Dendritic cell treated with granulocyte-macrophage colony-stimulating factor and Interleukin-4, amounts not matched to agents 40 ng/mL and 50 ng/mL, for 4 days (primary cell): ENCODE measurements around the gene LZTR1.

Source experiments
- H3K27ac Mint-ChIP-seq: one replicate; pipeline ENCODE4 v1.8.0; 2022; ENCODE audit warnings: mild to moderate bottlenecking, mixed read lengths
- H3K27me3 Mint-ChIP-seq: one replicate; pipeline ENCODE4 v1.8.0; 2022; ENCODE audit warnings: mild to moderate bottlenecking, mixed read lengths
- H3K36me3 Mint-ChIP-seq: one replicate; pipeline ENCODE4 v1.8.0; 2022; ENCODE audit warnings: low read depth, mixed read lengths
- H3K4me1 Mint-ChIP-seq: one replicate; pipeline ENCODE4 v1.8.0; 2022; ENCODE audit warnings: low read depth, mixed read lengths
- H3K4me3 Mint-ChIP-seq: one replicate; pipeline ENCODE4 v1.8.0; 2022; ENCODE audit warnings: mild to moderate bottlenecking, moderate library complexity, mixed read lengths
- H3K9me3 Mint-ChIP-seq: one replicate; pipeline ENCODE4 v1.8.0; 2022; ENCODE audit warnings: mixed read lengths
- intact Hi-C: fragments of 100-400 bp; cut with micrococcal nuclease; formaldehyde crosslinking; loops from one replicate; pipeline ENCODE4 v1.15.0; 2022

The LZTR1 gene

DNA sequence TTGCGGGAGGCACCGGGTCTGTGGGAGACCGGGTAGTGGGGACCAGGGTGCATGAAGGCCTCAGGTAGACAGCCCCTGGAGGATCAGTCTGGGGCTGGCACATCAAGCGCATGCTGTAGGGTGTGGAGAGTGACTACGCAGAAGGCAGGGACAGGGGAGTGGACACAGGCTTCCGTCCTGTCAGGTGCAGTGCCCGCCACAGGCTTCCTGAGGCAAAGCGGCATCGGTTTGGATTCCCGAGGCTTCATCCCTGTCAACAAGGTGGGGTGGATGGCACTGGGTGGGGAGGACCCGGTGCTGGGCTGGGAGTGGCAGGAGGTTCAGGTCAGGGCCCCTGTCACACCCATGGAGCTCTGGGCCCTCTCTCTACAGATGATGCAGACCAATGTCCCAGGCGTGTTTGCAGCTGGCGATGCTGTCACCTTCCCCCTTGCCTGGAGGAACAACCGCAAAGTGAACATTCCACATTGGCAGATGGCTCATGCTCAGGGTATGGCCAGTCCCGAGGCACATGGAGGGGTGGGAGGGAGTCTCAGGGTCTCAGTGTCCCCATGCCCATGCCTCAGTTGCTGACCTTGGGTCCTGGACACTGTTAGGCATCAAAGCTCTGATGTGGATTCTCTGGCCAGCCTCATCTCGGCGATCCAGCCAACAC, 4.5 kb upstream of the LZTR1 start:
- Mint-ChIP-seq H3K27me3 (peaks cover 4% of the 10 kb centered on the region), H3K36me3 (peaks cover 37% of the 10 kb centered on the region), H3K27ac (no peak overlapping the region), H3K9me3 (peaks cover 14% of the 10 kb centered on the region), H3K4me3 (no peak overlapping the region), H3K4me1 (peaks cover 48% of the 10 kb centered on the region)
- intact Hi-C loops, result no loop called here

DNA sequence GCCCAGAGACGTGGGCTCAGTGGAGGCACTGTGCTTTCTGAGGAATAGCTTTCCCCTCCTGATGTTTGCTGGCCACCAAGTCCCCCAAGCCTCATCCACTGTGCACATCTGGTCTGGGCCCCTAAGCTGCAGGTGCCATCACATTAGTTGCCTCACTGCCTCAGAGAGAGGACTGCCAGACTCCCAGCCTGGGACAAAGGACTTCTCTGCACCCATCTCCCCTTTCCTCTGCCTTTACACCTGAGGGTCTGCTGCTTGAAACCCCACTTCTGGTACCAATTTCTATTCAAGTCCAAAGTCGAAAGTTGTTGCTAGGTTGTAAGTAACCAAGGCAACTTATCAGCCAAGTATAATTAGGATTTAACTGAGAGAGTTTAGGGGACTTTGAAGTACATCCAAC, 3.7 kb upstream of the LZTR1 start:
- peaks cover 14% of the 10 kb centered on the region for H3K9me3 Mint-ChIP-seq
- H3K4me3 Mint-ChIP-seq, result no peak overlapping the region
- H3K4me1 Mint-ChIP-seq, result peaks cover 47% of the 10 kb centered on the region
- peaks cover 38% of the 10 kb centered on the region for H3K36me3 Mint-ChIP-seq
- intact Hi-C loops, result no loop called here
- peaks cover 4% of the 10 kb centered on the region for H3K27me3 Mint-ChIP-seq
- H3K27ac Mint-ChIP-seq, result no peak overlapping the region

DNA sequence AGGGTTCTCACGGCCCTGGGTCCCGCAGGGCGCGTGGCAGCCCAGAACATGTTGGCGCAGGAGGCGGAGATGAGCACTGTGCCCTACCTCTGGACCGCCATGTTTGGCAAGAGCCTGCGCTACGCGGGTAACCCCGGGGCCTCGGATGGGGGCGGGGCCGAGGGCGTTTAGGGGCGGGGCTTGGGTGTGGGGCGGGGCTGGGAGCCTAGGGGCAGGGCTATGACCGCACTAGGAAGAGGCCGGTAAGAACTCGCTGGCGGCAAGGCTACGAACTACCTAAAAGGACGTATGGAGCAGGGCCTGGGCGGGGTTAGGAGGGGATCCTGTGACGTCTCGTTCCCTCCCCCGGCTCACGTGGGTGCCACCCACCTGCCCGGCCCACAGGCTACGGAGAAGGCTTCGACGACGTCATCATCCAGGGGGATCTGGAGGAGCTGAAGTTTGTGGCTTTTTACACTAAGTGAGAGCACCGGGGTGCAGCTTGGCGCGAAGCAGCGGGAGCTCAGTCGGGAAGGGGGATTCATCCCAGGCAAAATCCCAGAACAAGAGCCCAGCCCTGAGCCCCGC, 2.8 kb upstream of the LZTR1 start:
- Mint-ChIP-seq H3K4me3 (peak overlapping the region; percentile 35), H3K4me1 (peaks cover 48% of the 10 kb centered on the region), H3K27me3 (peaks cover 4% of the 10 kb centered on the region), H3K36me3 (peaks cover 47% of the 10 kb centered on the region), H3K9me3 (peaks cover 14% of the 10 kb centered on the region), H3K27ac (peak overlapping the region; percentile 66)
- intact Hi-C loops, result no loop called here

DNA sequence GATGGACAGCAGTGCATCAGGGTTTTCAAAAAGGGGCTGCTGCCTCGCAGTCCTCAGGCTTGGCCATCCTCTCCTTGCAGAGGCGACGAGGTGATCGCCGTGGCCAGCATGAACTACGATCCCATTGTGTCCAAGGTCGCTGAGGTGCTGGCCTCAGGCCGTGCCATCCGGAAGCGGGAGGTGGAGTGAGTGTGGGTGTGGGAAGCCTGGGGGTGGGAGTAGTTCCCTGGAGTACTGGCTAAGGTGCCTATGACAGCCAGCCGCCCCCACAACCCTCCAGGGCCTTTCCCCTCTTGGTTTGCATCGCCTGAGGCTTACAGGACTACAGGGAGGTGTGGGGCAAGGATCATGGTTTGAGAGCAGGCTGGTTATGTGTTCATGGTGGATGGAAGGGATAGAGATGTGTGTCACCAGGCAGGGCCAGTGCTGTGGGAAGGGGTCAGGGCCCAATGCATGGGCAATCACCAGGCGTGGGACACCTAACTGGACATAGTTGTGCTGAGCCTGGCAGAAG, 2.1 kb upstream of the LZTR1 start:
- peak overlapping the region; percentile 66 for H3K27ac Mint-ChIP-seq
- peaks cover 48% of the 10 kb centered on the region for H3K4me1 Mint-ChIP-seq
- peaks cover 4% of the 10 kb centered on the region for H3K27me3 Mint-ChIP-seq
- H3K9me3 Mint-ChIP-seq, result peaks cover 14% of the 10 kb centered on the region
- no peak overlapping the region for H3K4me3 Mint-ChIP-seq
- peaks cover 51% of the 10 kb centered on the region for H3K36me3 Mint-ChIP-seq
- intact Hi-C loops, result no loop called here

DNA sequence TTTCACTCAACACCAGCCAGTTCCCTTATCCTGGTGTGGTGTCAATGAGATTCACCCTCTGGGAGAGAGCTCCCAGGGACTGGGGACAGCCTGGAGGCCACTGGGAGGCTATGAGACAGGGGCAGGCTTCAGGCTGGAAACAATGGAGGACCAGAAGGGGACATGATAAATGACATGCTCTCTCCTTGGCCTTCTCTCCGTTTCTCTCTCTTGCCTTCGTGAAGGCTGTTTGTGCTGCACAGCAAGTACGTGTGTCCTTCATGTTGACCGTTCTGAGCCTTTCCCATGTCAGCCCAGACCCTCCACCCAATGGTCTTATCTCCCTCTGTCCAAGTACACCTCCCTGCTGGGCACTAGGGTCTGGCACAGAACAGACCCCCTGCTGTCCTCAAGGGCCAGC, 1.6 kb upstream of the LZTR1 start:
- peaks cover 56% of the 10 kb centered on the region for H3K36me3 Mint-ChIP-seq
- H3K27ac Mint-ChIP-seq, result peak overlapping the region; percentile 86
- peaks cover 14% of the 10 kb centered on the region for H3K9me3 Mint-ChIP-seq
- intact Hi-C loops, result no loop called here
- H3K27me3 Mint-ChIP-seq, result peaks cover 4% of the 10 kb centered on the region
- H3K4me1 Mint-ChIP-seq, result peaks cover 48% of the 10 kb centered on the region
- H3K4me3 Mint-ChIP-seq, result no peak overlapping the region

DNA sequence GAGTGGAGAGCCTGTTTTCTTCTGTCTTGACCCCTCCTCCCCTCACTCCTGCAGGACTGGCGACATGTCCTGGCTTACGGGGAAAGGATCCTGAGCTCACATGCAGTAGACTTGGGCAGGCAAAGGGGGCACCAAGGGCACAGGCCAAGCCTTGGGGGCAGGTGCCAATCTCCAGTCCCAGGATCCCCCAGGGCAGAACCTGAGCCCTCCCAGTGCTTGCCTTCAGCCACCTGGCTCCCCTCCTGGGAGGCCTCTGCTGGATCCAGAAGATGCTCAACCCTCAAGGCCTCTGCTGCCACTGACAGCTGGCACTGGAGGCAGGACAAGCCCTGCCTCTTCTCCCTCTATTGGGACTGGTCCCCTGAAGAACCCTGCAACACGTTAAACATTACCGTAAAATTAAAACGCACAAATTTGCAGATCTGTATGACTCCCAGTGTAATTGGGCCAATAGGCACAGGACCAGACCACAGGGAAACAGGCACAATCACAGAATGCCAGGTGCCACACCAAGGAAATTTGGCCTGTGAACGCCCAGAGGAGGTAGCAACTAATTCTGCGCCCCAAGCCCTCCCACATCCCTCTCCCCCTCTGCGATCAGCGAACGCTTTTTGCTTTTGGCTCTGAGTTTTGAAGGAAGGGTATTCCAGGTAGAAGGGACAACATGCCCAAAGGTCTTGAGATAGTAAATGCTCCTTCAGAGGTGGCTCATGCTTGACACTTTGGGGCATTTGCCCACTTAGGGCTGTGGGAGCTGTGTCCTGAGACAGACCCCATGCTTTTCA, 967 bp upstream of the LZTR1 start:
- Mint-ChIP-seq H3K4me3 (peak overlapping the region; percentile 98), H3K4me1 (peaks cover 48% of the 10 kb centered on the region), H3K9me3 (peaks cover 14% of the 10 kb centered on the region), H3K36me3 (peaks cover 57% of the 10 kb centered on the region), H3K27ac (peak overlapping the region; percentile 86), H3K27me3 (peaks cover 4% of the 10 kb centered on the region)
- intact Hi-C loops, result no loop called here

DNA sequence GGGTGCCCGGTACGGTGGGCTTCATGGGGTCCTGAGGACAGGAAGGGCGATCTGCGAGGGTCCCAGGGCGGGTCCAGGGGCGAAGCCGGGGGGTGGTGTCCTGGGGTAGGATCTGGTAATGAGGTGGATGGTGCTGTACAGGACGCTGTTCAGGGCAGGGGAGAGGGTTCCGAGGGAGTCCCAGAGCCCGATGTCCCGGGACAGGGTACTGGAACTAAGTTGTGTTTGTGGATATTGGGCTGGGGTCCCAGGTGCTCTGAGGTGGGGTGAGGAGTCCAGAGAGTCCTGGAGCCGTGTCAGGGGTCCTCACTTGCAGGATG, 426 bp downstream of the LZTR1 start:
- peaks cover 14% of the 10 kb centered on the region for H3K9me3 Mint-ChIP-seq
- peaks cover 48% of the 10 kb centered on the region for H3K4me1 Mint-ChIP-seq
- H3K27ac Mint-ChIP-seq, result peak overlapping the region; percentile 86
- intact Hi-C loops, result no loop called here
- H3K4me3 Mint-ChIP-seq, result peak overlapping the region; percentile 98
- peaks cover 57% of the 10 kb centered on the region for H3K36me3 Mint-ChIP-seq
- H3K27me3 Mint-ChIP-seq, result peaks cover 4% of the 10 kb centered on the region

DNA sequence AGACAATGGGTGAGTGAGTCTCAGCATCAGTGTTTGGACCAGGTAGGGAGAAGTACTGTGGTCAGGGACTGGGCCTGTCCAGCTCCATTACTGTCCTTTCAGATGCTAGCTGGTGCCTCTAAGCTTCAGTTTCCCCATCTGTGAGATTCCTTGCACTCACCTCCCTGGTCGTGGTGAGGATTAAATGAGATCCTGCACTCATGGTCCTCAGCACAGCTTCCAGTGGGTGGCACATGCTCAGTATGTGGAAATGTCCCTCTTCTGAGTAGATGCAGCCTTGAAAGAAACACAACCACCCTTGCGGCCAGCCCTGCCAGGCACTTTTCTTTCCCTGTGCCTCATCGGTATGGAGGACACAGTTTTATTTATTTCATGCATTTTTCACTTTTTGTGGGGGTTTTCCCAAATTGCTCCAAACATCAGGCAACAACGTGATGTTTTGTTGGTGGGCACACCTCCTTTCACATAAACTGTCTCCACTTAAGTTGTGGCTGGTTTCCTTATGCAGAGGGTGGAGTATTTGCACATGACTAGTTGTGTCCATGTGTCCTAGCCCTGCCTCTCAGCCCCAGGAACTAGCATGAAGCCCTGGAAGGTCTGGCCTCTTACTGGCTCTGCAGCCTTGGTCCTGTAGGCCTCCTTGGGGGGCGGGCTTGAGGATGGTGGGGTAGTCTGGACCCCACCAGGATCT, 1.1 kb downstream of the LZTR1 start:
- Mint-ChIP-seq H3K4me1 (peaks cover 48% of the 10 kb centered on the region), H3K36me3 (peaks cover 60% of the 10 kb centered on the region), H3K27me3 (peaks cover 4% of the 10 kb centered on the region), H3K9me3 (peaks cover 11% of the 10 kb centered on the region), H3K4me3 (peak overlapping the region; percentile 98), H3K27ac (peak overlapping the region; percentile 86)
- intact Hi-C loops, result no loop called here

DNA sequence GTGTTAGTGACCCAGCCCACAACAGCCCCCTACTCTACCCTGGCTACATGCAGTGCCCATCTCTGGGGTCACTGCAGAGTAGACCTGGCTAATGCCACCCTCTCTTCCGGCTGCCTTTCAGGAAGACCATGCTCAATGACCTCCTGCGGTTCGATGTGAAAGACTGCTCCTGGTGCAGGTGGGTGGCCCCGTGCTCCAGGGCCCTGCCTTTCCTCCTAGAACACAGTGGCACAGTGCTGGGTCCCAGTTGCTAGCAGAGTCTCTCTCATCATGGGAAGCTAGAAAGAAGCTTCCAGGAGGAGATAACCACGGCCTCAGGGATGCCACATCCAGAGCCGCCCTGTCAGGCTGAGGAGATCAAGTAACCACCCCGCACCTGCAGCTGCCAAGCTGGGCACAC, 3.6 kb downstream of the LZTR1 start:
- intact Hi-C loops, result no loop called here
- no peaks in the 10 kb centered on the region for H3K27me3 Mint-ChIP-seq
- H3K4me1 Mint-ChIP-seq, result peaks cover 33% of the 10 kb centered on the region
- no peaks in the 10 kb centered on the region for H3K9me3 Mint-ChIP-seq
- H3K36me3 Mint-ChIP-seq, result peaks cover 79% of the 10 kb centered on the region
- no peak overlapping the region for H3K4me3 Mint-ChIP-seq
- H3K27ac Mint-ChIP-seq, result no peak overlapping the region

DNA sequence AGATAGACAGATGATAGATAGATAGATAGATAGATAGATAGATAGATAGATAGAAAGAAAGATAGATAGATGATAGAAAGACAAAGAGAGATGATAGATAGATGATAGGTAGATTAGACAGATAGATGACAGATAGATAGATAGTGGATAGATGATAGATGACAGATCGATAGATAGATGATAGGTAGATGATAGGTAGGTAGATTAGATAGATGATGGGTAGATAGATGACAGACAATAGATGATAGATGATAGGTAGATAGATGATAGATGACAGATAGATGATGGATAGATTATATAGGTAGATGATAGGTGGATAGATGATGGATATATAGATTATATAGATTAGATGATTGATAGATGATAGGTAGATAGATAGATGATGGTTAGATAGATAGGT, 4.3 kb downstream of the LZTR1 start:
- Mint-ChIP-seq H3K4me1 (peaks cover 27% of the 10 kb centered on the region), H3K36me3 (peaks cover 85% of the 10 kb centered on the region), H3K27me3 (no peaks in the 10 kb centered on the region), H3K27ac (no peak overlapping the region), H3K4me3 (no peak overlapping the region), H3K9me3 (no peaks in the 10 kb centered on the region)
- intact Hi-C loops, result no loop called here

DNA sequence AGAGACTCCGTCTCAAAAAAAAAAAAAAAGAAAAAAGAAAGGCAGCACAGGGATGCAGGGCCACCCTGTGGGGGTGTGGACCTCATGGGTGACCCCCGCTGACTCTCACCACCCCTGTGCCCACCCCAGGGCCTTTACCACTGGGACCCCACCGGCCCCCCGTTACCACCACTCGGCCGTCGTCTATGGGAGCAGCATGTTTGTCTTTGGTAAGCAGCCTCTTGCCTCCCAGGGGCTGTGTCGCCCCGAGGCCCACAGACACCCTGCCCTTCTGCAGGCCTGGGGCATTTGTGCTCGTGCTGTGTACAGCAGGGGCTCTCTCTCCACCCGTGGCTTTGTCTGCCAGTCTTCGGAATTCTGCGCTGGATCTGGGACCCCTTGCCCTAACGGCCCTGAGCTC, 5.3 kb downstream of the LZTR1 start:
- Mint-ChIP-seq H3K27me3 (no peaks in the 10 kb centered on the region), H3K4me1 (peaks cover 23% of the 10 kb centered on the region), H3K27ac (no peak overlapping the region), H3K36me3 (peaks cover 91% of the 10 kb centered on the region), H3K9me3 (no peaks in the 10 kb centered on the region), H3K4me3 (no peak overlapping the region)
- intact Hi-C loops, result no loop called here

DNA sequence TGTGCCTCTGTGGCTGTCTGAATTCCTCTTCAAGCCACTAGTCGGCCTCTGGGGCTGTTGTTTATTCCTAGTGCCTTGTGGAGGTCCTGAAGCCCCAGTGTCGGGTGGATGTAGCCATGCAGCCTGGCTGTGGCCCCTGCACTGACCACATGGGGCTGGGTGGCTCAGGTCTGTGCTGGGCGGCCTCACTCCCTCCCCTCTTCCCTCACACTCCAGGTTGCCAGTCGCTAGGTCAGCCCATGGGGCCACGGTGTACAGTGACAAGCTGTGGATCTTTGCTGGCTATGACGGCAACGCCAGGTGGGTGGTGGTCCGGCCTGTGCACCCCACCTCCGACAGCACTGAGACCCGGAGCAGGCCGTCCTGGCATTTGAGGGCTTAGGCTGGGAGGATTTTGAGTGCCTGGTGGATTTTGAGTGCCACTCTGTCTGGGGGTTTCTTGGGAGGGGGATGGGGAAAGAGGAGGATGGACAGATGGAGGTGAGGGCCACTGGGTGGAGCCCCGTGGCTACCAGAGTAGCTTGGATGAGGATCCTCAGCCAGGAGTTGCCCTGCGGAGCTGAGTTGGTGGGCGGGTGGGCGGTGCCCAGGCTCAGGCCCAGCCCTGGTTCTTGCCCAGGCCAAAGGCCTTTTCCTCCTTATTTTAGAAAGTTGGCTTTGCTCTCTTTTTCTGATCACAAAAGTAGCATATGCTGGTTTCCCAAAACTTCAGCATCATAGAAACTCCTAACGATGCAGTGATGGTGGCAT, 6.7 kb downstream of the LZTR1 start:
- Mint-ChIP-seq H3K4me1 (peaks cover 10% of the 10 kb centered on the region), H3K27ac (no peak overlapping the region), H3K36me3 (peaks cover 97% of the 10 kb centered on the region), H3K27me3 (no peaks in the 10 kb centered on the region), H3K9me3 (no peaks in the 10 kb centered on the region), H3K4me3 (no peak overlapping the region)
- intact Hi-C loops, result no loop called here

DNA sequence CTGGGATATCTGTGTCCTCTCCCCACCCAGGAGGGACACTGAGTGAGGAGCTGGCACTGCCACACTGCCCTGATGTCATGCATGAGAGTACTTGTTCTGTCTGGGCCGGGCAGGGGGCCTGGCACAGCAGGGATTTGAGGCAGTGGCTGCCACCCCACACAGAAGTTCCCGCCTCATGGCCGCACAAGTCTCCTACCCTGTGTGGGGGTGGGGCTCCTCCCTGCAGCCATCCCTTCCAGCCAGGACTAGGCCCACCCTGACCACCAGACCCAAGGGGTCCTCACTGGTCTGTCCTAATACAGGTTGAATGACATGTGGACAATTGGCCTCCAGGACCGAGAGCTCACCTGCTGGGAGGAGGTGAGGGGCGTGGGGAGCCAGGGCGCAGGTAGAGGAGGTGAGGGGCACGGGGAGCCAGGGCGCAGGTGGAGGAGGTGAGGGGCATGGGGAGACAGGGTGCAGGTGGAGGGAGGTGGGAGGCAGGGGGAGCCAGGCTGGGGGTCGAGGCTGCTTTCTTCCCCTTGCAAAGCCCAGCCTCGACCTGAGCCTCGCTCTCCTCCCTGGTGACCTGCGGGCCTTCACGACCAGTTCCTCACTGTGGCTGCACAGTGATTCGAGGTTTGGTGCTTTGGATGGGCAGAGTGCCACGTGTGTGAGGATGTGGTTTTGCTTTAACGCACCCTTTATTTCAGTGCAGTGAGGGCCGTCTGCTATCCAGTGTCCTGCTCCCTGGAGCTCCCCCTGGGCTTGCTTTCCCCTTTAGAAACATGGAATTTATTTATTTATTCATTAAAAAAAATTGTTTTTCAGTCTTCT, 7.4 kb downstream of the LZTR1 start:
- intact Hi-C loops, result no loop called here
- Mint-ChIP-seq H3K36me3 (peaks cover 97% of the 10 kb centered on the region), H3K4me3 (no peak overlapping the region), H3K27me3 (no peaks in the 10 kb centered on the region), H3K9me3 (no peaks in the 10 kb centered on the region), H3K27ac (no peak overlapping the region), H3K4me1 (peaks cover 6% of the 10 kb centered on the region)
